Measurements from ENCODE around the gene LYST. TPM values are rescaled to one million over a fixed set of nuclear protein-coding genes. Genes with fewer than 3 reads are reported as not detected.

The LYST gene
- total RNA-seq, 4 donors from 2014 or later, result 48.0 to 62.8 (median 61.0) TPM

- Histone ChIP-seq H3K27me3 (no peaks in the 10 kb centered on the region), H3K27ac (no peak overlapping the region), H3K4me1 (no peaks in the 10 kb centered on the region), H3K4me3 (no peak overlapping the region), H3K9me3 (no peaks in the 10 kb centered on the region), H3K36me3 (peaks cover 0 to 24% (median 0%) of the 10 kb centered on the region in 3 donors)
- DNase-seq (ENCODE audit: low spot score in 2 of 2), result no peak
- TF ChIP-seq POLR2A (IDR thresholded peaks at IDR 0.05) (no peak), EP300 (IDR thresholded peaks at IDR 0.05) (no peak), CTCF (IDR thresholded peaks at IDR 0.05) (no peak)
These were observed 44.0 kb downstream of the LYST start for GRCh38 chr1:235822685-235823084.

GRCh38 chr1:235821361-235821981, 45.2 kb downstream of the LYST start:
- 76 to 78% methylated on average over 3 of the region's 3 CpGs for WGBS, 2 donors
- Histone ChIP-seq H3K9me3 (no peaks in the 10 kb centered on the region), H3K4me3 (no peak overlapping the region), H3K36me3 (peaks cover 0 to 18% (median 0%) of the 10 kb centered on the region in 3 donors), H3K4me1 (no peaks in the 10 kb centered on the region), H3K27me3 (no peaks in the 10 kb centered on the region), H3K27ac (no peak overlapping the region)
- TF ChIP-seq POLR2A (IDR thresholded peaks at IDR 0.05) (no peak), CTCF (IDR thresholded peaks at IDR 0.05) (no peak), EP300 (IDR thresholded peaks at IDR 0.05) (no peak)
- DNase-seq (ENCODE audit: low spot score in 2 of 2), result no peak

- WGBS, 2 donors, result 97% methylated on average over 1 of the region's 1 CpG
- no peaks in the 10 kb centered on the region for H3K27me3 ChIP-seq
These were observed 46.6 kb downstream of the LYST start for GRCh38 chr1:235820061-235820460.

GRCh38 chr1:235818632-235819136, 48.0 kb downstream of the LYST start:
- 86 to 89% methylated on average over 5 of the region's 5 CpGs for WGBS, 2 donors
- Histone ChIP-seq H3K4me3 (no peak overlapping the region), H3K27me3 (no peaks in the 10 kb centered on the region), H3K9me3 (no peaks in the 10 kb centered on the region), H3K27ac (no peak overlapping the region), H3K4me1 (no peaks in the 10 kb centered on the region), H3K36me3 (peaks cover 0 to 15% (median 0%) of the 10 kb centered on the region in 3 donors)
- no peak for DNase-seq (ENCODE audit: low spot score in 2 of 2)
- TF ChIP-seq EP300 (IDR thresholded peaks at IDR 0.05), result no peak
- TF ChIP-seq CTCF (IDR thresholded peaks at IDR 0.05), result no peak
- no peak for TF ChIP-seq POLR2A (IDR thresholded peaks at IDR 0.05)

More at GRCh38 chr1:235820061-235820460, 46.6 kb downstream of the LYST start:
- no peak for DNase-seq (ENCODE audit: low spot score in 2 of 2)
- Histone ChIP-seq H3K4me3 (no peak overlapping the region), H3K36me3 (peaks cover 0 to 15% (median 0%) of the 10 kb centered on the region in 3 donors), H3K27ac (no peak overlapping the region), H3K9me3 (no peaks in the 10 kb centered on the region), H3K4me1 (no peaks in the 10 kb centered on the region)
- no peak for TF ChIP-seq CTCF (IDR thresholded peaks at IDR 0.05)
- TF ChIP-seq POLR2A (IDR thresholded peaks at IDR 0.05), result no peak
- TF ChIP-seq EP300 (IDR thresholded peaks at IDR 0.05), result no peak

- Histone ChIP-seq H3K4me3 (no peak overlapping the region), H3K27me3 (no peaks in the 10 kb centered on the region), H3K9me3 (no peaks in the 10 kb centered on the region), H3K4me1 (no peaks in the 10 kb centered on the region), H3K27ac (no peak overlapping the region), H3K36me3 (peaks cover 0 to 15% (median 0%) of the 10 kb centered on the region in 3 donors)
- TF ChIP-seq EP300 (IDR thresholded peaks at IDR 0.05) (no peak), POLR2A (IDR thresholded peaks at IDR 0.05) (no peak), CTCF (IDR thresholded peaks at IDR 0.05) (no peak)
- WGBS, 2 donors, result 61% methylated on average over 5 of the region's 5 CpGs
- DNase-seq (ENCODE audit: low spot score in 2 of 2), result no peak
These were observed 49.5 kb downstream of the LYST start for GRCh38 chr1:235817101-235817728.

All from tibial nerve (tissue), 4 donors.